ENCODE results near the gene SPTBN4. TPM values are rescaled to one million over a fixed set of nuclear protein-coding genes. Genes with fewer than 3 reads are reported as not detected.
A peak's percentile ranks its signal among the peaks of the same experiment; 100 is the strongest.

The SPTBN4 gene
- total and polyA plus RNA-seq, 2 of the 4 experiments (the other 2 are of a cell fraction): 0.72 to 0.91 TPM

DNA sequence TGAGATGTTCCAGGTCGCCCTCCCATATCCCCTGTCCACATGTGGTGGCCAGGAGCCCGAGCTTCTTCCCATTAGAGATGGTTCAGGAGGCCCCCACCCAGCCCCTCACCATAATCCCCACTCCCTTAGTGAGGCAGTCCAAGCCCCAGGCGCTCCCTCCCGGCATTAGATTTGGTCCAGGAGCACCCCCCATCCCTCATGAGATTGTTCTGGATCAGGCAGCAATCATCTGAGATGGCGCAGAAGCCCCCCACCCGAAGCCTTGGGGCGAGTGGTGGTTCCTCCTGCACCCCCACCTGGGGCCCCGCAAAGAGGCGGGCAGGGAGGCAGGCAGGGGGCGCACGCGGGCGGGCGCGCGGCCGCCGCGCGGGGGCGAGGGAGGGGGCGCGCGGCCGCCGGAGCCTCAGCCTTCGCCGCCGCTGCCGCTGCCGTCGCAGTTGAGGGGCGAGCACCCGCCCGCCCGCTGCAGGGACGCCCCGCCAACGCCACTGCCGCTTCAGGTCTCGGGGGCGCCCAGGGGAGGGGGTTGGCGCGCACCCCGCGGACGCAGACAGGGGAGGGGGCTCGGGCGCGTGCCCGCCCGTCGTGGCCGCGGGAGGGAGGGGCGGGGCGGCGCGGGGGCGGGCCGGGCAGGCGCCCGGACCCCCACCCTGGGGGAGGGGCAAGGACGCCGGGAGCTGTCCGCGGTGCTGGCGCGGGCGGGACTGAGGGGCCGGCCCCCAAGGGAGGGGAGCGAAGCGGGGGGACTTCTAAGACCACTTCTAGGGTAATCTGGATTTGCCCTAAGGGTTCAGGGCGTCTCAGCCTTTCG is 63.5 kb downstream of the SPTBN4 start (continued):
- no peak for TF ChIP-seq FOS (IDR thresholded peaks at IDR 0.05; ENCODE audit: low read depth, low read length)
- TF ChIP-seq, protein P1, sequence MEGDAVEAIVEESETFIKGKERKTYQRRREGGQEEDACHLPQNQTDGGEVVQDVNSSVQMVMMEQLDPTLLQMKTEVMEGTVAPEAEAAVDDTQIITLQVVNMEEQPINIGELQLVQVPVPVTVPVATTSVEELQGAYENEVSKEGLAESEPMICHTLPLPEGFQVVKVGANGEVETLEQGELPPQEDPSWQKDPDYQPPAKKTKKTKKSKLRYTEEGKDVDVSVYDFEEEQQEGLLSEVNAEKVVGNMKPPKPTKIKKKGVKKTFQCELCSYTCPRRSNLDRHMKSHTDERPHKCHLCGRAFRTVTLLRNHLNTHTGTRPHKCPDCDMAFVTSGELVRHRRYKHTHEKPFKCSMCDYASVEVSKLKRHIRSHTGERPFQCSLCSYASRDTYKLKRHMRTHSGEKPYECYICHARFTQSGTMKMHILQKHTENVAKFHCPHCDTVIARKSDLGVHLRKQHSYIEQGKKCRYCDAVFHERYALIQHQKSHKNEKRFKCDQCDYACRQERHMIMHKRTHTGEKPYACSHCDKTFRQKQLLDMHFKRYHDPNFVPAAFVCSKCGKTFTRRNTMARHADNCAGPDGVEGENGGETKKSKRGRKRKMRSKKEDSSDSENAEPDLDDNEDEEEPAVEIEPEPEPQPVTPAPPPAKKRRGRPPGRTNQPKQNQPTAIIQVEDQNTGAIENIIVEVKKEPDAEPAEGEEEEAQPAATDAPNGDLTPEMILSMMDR (conservative IDR thresholded peaks at IDR 0.05; ENCODE audit: low read depth, low read length): peak; percentile 24; the same call in 1 of the 2 replicates
- TF ChIP-seq SMC3 (IDR thresholded peaks at IDR 0.05; ENCODE audit: low read depth, low read length): no peak
- no peak for TF ChIP-seq BHLHE40 (IDR thresholded peaks at IDR 0.05; ENCODE audit: low read depth, low read length)
